Activated T-cell treated with anti-CD3 and anti-CD28 coated beads for 24 hours (primary cell): ENCODE measurements around the gene CFP.

ENCODE experiments used
- DNase-seq: peaks from one replicate; pipeline ENCODE4 v3.0.0-alpha.2; 2020; ENCODE audit warnings: low read depth

CFP gene

DNA sequence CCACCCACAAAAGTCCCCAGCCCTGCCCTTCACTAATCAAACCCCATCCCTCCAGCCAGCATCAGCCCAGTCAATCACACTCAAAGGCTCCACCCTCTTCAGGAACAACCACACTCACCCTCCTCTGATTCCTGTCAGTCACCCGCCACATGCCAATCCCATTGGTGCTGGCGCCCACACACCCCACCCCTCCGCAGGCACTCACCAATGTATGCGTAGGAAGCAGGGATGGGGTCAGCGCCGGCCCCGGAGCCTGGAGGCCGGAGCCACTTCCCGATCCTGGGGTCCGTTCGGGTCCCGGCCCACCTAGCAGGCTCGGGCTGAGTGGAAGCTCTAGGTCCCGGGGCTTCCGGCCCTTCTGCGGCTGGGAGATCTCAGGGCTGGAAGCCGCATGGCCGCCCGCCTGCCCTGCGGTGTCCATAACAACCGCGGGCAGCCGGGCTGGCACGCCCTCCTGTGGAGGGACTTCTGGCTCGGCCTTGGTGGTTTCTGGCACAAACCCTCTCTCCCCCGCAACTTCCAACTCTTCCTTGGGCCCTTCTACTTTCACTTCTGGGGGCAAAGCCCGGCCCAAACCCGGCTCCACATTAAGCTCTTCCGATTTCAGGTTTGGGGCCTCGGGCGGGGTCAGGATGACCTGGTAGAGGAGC is 7.9 kb upstream of the CFP start:
- peak; percentile 16 for DNase-seq

DNA sequence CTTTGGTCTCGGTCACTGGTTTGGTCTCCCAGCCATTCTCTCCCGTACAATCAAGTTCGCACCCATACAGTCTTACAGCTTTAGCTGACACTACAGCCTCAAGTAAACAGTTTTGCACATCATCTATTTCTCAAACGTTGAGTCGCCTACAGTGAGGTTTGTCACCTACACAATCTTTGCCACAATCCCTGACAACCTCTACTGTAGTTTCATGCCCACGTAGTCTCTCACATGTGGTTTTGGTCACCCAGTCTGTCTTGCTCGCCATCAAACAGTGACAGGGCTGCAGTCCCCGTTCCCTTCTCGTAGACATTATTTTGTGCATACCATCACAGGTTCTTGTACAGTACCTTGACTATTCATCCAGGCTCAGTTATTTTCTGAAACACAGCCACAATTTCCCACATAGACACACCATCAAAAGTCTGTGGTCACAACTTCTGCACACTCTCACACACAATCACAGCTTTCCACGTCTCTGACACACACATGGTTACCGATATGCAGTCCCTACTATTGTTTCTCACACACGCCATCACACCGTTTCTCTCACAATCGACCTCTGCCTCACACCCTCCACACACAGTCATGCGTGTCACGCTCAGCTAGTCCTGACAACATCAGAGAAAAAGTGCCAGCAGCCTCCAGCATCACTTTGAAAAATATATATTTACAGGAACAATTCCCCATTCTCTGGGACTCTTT is 5.3 kb upstream of the CFP start:
- no peak for DNase-seq

DNA sequence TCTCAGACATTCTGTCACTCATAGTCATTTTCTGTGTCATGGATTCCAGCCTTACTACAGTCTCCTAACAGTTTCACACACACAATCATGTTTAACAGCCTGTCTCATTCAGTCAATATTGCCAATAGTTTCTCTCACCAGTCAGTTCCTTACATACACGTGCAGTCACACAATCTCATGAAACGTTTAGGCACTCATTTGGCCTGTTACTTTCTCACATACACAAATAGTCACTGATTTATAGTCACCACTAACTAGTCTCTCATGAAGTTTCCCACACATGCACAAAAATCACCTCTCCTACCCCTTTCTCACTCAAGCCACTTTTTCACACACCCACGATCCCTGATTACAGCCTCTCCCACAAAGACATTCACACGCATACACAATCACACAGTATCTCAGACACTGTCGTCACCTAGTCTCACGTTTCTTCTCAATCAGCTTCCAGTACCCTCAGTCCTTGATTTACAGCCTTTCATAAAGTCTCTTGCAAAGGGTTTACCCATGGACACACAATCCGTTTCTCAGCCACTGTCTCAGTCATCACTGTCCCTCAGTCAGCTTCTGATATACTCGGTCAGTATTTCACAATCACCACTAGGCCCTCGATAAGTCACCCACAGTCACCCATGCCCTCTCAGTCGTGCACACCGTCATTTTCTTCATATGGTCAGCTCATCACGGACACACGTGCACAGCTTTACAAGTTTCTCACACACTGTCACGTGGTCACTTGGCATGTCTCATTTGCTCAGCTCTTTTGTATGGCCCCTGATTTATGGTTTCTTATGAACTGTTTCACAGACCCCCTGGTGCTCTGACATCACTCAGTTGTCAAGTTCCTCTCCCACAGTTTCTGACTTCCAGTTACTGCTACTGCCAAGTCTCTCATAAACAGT is 4.2 kb upstream of the CFP start:
- no peak for DNase-seq

DNA sequence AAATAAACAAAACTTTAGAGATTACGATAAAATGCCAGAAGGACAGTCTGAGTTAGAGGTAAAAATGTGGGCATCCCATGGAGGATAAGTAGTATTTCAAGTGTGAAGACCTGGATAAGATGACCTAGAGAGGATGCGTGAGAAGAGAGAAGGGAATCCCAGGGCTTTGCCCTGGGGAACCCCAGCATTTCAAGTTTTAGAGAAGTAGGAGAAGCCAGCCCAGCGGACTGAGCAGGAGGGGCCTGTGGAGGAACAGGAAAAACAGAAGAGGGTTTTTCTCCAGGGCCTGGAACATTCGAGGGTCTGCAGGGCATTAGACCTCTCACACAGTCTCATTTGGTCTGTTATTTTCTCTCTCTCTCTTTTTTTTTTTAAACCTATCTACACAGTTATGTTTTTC is 2.9 kb upstream of the CFP start:
- no peak for DNase-seq

DNA sequence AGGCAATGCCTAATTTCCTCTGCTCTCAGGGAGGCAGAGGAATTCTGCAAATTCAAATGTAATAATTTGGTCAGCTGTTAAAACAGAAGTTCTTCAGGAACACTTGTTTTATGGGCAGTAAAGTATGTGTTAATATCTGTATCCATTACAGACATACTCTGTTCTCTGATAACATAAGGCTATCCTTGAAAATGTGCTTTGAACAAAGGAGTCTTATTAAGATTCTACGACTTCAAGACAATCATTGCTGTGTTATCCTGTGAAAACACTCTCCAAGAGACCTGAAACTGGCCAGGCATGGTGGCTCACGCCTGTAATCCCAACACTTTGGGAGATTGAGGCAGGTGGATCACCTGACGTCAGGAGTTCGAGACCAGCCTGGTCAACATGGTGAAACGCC is 1.9 kb upstream of the CFP start:
- DNase-seq: no peak

DNA sequence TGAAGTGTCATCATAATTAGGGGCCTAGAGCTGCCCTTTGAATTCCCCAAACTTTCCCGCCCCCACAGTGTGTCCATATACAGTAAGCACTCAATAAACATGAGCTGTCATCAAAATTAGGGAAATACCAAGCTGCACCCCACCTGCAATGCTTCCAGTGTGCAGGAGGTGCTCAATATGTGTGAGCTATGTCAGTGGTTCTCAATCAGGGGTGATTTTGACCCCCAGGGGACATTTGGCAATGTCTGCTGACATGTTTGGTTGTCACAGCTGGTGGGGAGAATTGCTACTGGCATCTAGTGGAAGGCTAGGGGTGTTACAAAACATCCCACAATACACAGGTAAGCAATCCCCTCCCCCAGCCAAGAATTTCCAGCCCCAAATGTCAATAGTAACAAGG is 748 bp downstream of the CFP start:
- DNase-seq: no peak

DNA sequence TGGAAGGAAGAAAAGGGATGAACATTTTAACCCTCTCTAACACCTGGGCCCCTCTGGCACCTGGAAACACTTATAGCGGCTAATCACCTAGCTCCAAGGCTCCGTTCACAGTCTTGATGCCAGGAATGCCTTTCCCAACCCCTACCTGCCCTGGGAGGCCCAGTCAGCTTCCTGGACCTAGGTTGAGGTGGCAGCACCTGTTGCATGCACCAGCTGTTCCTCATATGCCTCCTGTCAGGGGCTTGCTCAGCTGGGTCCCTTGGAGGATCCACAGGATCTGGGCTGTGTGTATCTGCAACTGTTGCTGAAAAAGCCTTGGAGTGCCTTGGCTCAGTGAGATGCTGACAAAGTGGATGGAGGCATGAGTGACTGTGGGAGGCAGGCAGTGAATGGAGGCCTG is 4.4 kb downstream of the CFP start:
- no peak for DNase-seq

DNA sequence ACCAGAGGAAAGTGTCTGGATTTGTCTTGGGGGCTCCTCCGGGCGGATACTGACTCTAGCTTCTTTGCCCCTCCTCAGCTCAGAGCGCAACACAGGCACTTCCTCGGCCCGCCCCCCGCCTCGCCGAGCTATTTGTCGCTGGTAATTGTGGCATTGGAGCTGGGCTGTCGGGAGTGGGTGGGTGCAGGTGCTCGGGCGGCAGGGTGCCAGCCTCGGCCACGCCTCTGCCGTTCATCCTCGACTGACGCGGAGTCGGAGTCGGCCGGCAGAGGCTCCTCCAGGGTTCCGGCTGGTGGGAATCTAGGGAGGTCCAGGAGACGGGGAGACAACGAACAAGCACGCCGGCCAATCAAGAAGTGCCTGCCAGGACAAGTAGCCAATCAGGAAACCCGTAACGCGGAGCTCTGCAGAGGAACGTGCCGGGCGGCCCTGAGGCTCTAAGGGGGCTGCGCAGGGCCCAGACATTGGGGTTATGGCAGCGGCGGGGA is 6.1 kb downstream of the CFP start:
- DNase-seq: peak; percentile 10

DNA sequence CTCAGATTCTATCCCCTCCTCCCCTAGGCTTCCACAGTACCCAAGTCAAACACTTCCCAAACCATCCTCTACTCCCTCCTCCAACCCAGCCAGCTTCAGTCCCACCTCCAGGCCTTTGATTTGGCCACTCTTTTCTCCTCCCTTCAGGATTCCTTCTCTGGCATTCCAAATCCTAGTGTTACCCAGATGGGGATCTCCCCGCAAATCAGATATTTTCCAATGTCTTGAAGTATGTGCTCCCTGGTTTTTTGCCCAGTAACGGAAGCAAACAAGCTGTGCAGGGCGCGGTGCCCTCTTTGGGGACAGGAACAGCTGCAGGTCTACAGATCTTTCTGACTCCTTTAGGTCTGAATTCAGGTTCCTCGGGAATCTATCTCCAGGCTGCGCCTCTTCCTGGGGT is 7.9 kb downstream of the CFP start:
- DNase-seq: no peak

DNA sequence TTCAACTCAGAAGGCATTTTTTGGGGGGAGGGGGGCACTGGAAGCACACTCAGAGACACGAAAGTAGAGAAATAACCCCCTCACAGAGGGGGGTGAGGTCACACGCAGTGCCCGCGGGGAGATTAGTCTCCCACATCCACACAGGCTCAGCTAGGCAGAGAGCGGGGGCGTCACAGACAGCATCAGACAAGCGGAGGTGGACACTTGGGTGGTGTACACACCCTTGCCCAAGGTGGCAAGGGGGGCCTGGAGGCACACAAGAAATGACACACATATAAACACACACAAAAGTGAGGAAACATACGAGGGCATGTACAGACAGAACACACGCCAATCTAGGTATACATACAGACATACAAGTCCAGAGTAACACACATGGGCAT is 9.4 kb downstream of the CFP start:
- DNase-seq: no peak

DNA sequence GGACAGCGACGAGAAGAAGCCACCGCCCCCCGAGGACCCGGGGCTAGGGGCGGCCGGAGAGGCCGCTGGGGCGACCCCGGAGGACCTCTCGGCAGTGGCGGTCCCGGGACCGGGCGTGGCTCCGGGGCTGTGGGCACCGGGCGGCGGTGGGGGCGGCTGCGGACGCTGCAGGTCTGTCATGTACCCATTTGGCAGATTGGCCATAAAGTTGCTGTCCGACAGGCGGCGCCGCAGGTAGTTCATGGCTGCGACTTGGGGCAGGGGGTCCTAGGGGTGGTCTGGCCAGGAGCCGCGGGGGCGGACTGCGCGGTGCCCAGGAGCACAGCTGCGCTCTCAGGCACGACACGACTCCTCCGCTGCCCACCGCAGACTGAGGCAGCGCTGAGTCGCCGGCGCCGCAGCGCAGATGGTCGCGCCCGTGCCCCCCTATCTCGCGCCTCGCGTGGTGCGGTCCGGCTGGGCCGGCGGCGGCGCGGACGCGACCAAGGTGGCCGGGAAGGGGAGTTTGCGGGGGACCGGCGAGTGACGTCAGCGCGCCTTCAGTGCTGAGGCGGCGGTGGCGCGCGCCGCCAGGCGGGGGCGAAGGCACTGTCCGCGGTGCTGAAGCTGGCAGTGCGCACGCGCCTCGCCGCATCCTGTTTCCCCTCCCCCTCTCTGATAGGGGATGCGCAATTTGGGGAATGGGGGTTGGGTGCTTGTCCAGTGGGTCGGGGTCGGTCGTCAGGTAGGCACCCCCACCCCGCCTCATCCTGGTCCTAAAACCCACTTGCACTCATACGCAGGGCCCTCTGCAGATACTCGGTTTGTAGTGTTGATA is 10.0 kb downstream of the CFP start, which contains the start of gene SYN1:
SYN1 (minus strand) TSS at position 372 of the 817 bp plus-strand sequence; CDS start at position 243, 129 bp downstream.
- peak; percentile 64 for DNase-seq

DNA sequence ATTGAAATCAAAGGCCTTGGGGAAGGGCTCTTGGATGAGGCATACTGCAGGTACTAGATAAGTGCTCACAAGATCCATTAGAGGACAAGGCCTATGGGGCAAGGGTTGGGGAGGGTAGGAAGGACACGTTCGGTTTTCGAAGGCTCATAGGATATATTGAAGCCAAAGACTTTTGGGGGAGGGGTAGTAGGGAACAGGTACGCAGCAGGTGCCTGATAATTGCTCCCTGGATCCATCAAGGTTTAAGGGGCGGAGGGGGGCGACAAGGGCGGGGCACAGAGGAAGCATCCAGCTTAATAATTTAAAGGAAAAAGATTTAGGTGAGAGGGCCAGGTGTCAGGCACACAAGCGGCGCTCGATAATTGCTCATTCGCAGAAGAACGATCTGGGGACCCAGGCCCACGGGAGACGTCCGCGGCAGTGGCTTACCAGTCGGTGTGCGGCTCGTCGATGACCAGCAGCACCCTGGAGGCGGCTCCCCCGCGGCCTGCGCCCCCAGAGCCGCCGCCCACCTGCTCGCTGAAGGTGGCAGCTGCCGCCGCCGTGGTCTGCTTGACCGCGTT is 10.7 kb downstream of the CFP start:
- DNase-seq: no peak

DNA sequence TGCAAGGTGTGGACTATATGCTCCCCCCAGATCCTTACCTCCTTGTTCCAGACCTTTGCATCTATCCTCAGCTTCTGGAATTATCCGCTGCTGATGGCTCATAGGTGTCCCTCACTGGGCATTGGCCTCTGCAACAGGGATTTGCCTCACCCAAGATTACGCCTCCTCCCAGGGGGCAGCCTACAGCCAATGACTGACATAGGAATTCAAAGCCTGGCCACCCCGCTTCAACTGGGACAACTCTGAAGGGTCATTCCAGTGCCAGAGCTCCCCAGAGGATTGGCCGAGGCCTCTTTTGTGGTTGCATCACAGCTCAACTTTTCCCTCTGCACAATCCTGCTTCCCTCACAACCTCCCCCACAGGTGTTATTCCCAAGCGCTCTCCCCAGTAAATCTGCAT is 15.1 kb downstream of the CFP start:
- DNase-seq: no peak

DNA sequence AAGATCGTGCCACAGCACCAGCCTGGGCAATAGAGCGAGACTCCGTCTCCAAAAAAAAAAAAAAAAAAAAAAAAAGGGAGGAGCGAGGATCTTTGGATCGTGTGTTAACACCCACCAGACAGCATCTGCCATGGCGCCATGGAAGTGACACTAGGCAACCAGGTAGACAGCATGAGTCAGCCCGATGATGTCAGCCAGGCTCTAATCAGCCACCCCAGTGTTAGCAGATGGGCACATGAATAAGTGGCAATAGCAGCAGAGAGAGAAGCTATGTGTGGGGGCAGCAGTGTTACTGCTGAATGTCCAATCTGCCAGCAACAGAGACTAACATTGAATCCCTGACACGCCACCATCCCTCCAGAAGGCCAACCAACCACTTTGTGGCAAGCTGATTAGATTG is 16.6 kb downstream of the CFP start:
- DNase-seq: no peak

DNA sequence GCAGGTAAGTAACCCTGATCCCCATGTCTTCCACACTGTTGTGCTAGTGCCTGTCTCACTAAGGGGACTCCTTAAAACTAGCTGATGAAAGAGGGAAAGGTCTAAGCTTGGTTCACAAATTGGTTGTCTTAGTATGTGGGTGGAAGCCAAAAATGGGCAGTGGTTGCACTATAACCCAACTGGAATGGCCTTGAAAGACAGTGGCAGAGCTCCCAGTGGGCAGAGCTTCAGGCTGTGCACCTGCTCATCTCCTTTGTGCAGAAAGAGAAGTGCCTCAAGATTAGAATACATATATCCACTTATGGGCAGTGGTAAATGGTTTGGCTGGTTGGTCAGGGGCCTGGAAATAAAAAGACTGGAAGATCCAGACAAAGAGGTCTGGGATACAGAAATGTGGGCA is 17.3 kb downstream of the CFP start:
- no peak for DNase-seq

DNA sequence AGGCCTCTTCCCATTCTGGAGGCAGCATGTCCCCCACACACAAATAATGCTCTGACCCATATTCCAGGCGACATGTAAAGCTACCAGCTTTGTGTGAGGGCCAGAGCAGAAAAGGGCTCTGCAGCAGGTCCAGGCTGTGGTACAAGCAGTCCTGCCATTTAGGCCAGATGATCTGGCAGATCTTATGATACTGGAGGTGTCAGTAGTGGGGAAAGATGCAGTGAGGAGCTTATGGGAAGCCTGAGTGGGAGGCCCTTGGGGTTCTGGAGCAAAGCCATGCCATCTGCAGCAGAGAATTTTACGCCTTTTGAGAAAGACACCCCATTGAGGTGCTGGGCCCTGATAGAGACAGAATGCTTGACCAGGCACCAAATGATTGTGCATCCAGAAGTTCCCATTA is 17.8 kb downstream of the CFP start:
- DNase-seq: no peak

DNA sequence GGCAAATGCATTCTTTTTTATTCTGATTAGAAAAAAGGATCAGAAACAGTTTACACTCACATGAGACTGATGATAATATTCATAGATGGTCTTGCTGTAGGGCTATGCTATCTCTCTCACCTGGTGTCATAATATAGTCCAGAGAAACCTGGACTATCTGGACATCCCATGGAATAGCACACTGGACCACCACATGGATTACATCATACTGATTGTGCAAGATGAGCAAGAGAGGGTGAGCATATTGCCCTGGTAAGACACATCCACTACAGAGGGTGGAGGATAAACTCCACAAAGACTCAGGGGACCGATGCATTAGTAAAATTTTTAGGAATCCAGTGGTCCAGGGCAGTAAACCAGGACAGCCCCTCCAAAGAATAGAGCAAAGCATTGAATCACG is 18.2 kb downstream of the CFP start:
- DNase-seq: no peak

DNA sequence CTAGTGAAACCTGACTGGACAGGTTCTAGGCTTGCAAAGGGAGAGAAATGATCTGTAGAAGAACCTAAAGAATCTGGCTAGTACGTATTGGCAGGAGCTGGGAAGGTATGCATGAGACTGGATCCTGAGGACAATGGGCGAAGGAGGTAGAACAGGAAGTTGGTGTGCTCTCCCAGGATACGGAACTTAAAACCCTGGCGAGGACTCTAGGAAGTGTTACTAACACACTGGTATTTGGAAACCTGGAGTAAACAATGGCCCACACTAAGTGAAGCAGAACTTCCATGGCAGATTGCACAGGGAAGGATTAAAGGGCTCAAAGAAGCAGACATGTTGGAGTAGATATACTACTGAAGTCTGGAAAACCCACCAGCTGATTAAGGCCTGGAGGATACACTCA is 19.2 kb downstream of the CFP start:
- no peak for DNase-seq

DNA sequence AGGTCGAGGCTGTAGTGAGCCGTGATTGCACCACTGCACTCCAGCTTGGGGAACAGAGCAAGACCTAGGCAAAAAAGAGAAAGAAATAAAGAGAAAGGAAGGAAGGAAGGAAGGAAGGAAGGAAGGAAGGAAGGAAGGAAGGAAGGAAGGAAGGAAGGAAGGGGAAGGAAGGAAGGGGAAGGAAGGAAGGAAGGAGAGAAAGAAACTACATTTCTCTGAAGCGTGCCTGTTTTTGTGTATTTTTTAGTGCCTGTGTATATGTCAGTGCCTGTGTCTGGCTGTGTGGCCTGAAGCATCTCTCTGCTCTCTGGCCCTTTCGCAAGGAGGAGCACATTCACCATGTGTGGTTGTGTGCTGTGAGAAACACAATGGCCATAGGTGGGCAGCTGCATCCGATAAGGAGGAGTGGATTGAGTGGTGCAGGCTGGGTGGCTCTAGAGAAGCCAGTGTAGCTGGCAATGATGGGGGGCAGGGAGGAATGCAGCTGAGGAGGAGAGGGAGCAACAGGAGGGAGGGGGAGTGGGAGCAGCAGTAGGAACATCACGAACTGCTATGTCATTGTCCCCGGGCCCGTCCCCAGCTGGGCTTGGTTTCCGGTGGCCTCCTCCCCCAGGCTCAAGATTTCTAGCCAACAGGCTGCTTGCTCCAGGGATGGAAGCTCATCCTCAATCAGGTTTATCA is 21.5 kb downstream of the CFP start:
- DNase-seq: no peak

DNA sequence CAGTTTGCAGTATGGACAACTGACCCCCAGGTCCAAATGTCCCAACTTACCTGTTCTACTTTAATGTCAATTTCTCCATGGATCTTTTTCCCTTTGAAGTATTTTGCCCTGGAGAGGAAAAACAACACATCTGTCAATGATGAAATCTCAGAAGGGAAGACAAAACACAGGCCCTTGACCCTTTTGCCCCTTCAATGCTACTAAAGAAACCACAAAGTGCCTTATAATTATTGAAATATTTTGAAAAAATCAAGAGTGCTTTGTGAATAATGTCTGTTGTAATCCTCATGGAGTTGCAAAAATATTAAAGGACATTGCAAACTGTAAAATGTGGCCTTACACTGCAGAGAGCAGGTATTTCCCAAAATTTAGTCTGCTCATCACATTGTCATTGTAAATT is 22.6 kb downstream of the CFP start:
- no peak for DNase-seq

DNA sequence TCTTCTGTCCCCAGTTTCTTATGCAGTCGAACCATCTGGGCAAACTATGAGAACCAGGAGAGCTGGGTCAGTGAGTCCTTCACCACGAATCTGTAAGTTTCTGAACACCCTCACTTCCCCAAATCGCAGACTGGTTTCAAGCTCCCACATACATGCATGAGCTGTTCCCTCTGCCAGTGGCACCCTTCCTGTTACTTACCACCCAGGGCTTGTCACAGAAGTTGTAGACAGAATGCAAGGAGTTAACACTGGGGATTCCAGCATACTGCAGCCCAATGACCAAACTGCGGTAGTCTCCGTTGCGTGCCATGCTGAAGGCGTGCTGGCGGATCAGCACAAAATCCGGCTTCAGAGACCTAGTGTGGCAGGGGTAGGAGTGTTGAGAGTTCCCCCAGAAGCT is 24.7 kb downstream of the CFP start:
- no peak for DNase-seq
